HEK293 (cell line): Measurements from ENCODE around the gene NTN4.

Experiments used
- CTCF ChIA-PET: fragments of 350-600 bp; formaldehyde crosslinking; extraction: SDS; loops from one replicate; lab custom pipeline; 2021; ENCODE audit warnings: antibody characterized with exemption; lab: Yijun Ruan, JAX
- POLR2A ChIA-PET: fragments of 300-600 bp; formaldehyde crosslinking; extraction: SDS; loops from one replicate; lab custom pipeline; 2020; ENCODE audit warnings: antibody characterized with exemption, inconsistent platforms; lab: Yijun Ruan, JAX
- H3K27ac ChIP-seq: fragments of 200-500 bp; sonication (Bioruptor generic); 2 replicates; pipeline ENCODE4 v1.5.1; 2014; ENCODE audit warnings: low read depth, low read length, control low read depth, inconsistent platforms; ENCODE audit errors: extremely low read depth
- H3K36me3 ChIP-seq, 2 experiments: fragments of 200-500 bp in 1 of 2; sonication (Bioruptor generic) in 1 of 2; 1 replicate in 1 of 2; 2 replicates in 1 of 2; pipeline ENCODE4 v1.5.1; 2014 to 2017; ENCODE audit warnings: inconsistent platforms in 2 of 2, low read length in 2 of 2; ENCODE audit not compliant: control insufficient read depth in 2 of 2, insufficient read depth in 1 of 2
- H3K4me1 ChIP-seq: fragments of 200-500 bp; sonication (Bioruptor generic); 2 replicates; pipeline ENCODE4 v1.5.1; 2014; ENCODE audit warnings: mild to moderate bottlenecking, low read length, inconsistent platforms; ENCODE audit not compliant: control insufficient read depth, insufficient read depth
- H3K4me3 ChIP-seq: 2 replicates; pipeline ENCODE4 v1.5.1; 2011; ENCODE audit warnings: low read depth, mild to moderate bottlenecking, control low read depth, low read length, moderate library complexity
- H3K9me3 ChIP-seq: fragments of 200-500 bp; sonication (Bioruptor generic); 2 replicates; pipeline ENCODE4 v1.5.1; 2014; ENCODE audit warnings: low read depth, low read length, inconsistent platforms; ENCODE audit not compliant: control insufficient read depth, insufficient read depth
- OVOL3 ChIP-seq: fragments of 450-650 bp; formaldehyde crosslinking; IDR thresholded peaks from 2 replicates; pipeline ENCODE4 v1.5.1; 2016; ENCODE audit warnings: missing biosample characterization, missing genetic modification characterization
- ZNF404 ChIP-seq: fragments of 450-650 bp; formaldehyde crosslinking; IDR thresholded peaks from 2 replicates; pipeline ENCODE4 v1.5.1; 2017; ENCODE audit warnings: missing biosample characterization, missing genetic modification characterization
- ZNF544 ChIP-seq: fragments of 450-650 bp; formaldehyde crosslinking; IDR thresholded peaks from 2 replicates; pipeline ENCODE4 v1.5.0; 2017; ENCODE audit warnings: missing biosample characterization, missing genetic modification characterization
- ZNF549 ChIP-seq: fragments of 450-650 bp; IDR thresholded peaks from 2 replicates; pipeline ENCODE4 v1.5.1; 2018; ENCODE audit warnings: missing biosample characterization, missing genetic modification characterization, mild to moderate bottlenecking, inconsistent platforms, moderate library complexity
- ZNF626 ChIP-seq: fragments of 450-650 bp; sonication (Bioruptor Pico); formaldehyde crosslinking; IDR thresholded peaks from 2 replicates; pipeline ENCODE4 v1.5.1; 2018; ENCODE audit warnings: missing biosample characterization, missing genetic modification characterization, inconsistent platforms
- ZNF658 ChIP-seq: fragments of 450-650 bp; formaldehyde crosslinking; IDR thresholded peaks from 2 replicates; pipeline ENCODE4; 2016; ENCODE audit warnings: missing biosample characterization, missing genetic modification characterization
- ZNF660 ChIP-seq: fragments of 450-650 bp; IDR thresholded peaks from 2 replicates; pipeline ENCODE4 v1.5.1; 2018; ENCODE audit warnings: missing biosample characterization, mild to moderate bottlenecking, missing genetic modification characterization
- TF ChIP-seq, protein P1 (sequence below): fragments of 450-650 bp; formaldehyde crosslinking; IDR thresholded peaks from 2 replicates; pipeline ENCODE4 v1.5.1; 2016; ENCODE audit warnings: missing biosample characterization, missing genetic modification characterization
- TF ChIP-seq, protein P2 (sequence below): fragments of 450-650 bp; formaldehyde crosslinking; IDR thresholded peaks from 2 replicates; pipeline ENCODE4 v1.5.1; 2016; ENCODE audit warnings: missing biosample characterization, missing genetic modification characterization
- TF ChIP-seq, protein P3 (sequence below): fragments of 450-650 bp; formaldehyde crosslinking; IDR thresholded peaks from 2 replicates; pipeline ENCODE4 v1.5.1; 2017; ENCODE audit warnings: missing biosample characterization, missing genetic modification characterization
- TF ChIP-seq, protein P4 (sequence below): fragments of 450-650 bp; formaldehyde crosslinking; IDR thresholded peaks from 2 replicates; pipeline ENCODE4 v1.5.1; 2017; ENCODE audit warnings: missing biosample characterization, missing genetic modification characterization
- TF ChIP-seq, protein P5 (sequence below): sonication (generic); formaldehyde crosslinking; IDR thresholded peaks from 2 replicates; pipeline ENCODE4 v1.8.1; 2022; ENCODE audit warnings: mild to moderate bottlenecking, moderate library complexity, missing genetic modification reagents
- TF ChIP-seq, protein P6 (sequence below): fragments of 450-650 bp; formaldehyde crosslinking; IDR thresholded peaks from 2 replicates; pipeline ENCODE4 v1.5.1; 2017; ENCODE audit warnings: missing biosample characterization, missing genetic modification characterization
- TF ChIP-seq, protein P7 (sequence below): fragments of 450-650 bp; formaldehyde crosslinking; IDR thresholded peaks from 2 replicates; pipeline ENCODE4 v1.5.1; 2016; ENCODE audit warnings: missing biosample characterization, missing genetic modification characterization

Gene NTN4

DNA sequence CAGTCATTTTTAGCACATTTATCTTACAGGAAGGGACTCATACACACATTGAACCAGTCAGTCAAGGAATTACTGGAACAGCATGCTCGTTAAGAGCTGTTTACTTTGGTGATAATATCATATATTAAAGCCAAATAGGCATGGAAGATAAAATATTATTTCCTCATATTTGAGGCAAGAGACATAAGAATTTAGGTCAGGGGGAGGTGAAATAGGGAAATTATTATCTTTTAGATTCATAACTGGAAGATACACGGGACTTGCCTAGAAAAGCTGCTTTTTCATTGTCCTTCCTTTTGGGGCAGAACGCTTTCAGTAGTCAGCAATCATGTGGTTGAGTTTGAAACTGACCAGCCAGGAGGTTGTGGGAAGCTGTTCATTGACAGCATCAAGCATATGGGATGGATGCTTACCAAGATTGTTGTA is 72.5 kb downstream of the NTN4 start (continued):
- TF ChIP-seq, protein P1, sequence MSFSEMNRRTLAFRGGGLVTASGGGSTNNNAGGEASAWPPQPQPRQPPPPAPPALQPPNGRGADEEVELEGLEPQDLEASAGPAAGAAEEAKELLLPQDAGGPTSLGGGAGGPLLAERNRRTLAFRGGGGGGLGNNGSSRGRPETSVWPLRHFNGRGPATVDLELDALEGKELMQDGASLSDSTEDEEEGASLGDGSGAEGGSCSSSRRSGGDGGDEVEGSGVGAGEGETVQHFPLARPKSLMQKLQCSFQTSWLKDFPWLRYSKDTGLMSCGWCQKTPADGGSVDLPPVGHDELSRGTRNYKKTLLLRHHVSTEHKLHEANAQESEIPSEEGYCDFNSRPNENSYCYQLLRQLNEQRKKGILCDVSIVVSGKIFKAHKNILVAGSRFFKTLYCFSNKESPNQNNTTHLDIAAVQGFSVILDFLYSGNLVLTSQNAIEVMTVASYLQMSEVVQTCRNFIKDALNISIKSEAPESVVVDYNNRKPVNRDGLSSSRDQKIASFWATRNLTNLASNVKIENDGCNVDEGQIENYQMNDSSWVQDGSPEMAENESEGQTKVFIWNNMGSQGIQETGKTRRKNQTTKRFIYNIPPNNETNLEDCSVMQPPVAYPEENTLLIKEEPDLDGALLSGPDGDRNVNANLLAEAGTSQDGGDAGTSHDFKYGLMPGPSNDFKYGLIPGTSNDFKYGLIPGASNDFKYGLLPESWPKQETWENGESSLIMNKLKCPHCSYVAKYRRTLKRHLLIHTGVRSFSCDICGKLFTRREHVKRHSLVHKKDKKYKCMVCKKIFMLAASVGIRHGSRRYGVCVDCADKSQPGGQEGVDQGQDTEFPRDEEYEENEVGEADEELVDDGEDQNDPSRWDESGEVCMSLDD (tag by site-specific recombination), result no peak

DNA sequence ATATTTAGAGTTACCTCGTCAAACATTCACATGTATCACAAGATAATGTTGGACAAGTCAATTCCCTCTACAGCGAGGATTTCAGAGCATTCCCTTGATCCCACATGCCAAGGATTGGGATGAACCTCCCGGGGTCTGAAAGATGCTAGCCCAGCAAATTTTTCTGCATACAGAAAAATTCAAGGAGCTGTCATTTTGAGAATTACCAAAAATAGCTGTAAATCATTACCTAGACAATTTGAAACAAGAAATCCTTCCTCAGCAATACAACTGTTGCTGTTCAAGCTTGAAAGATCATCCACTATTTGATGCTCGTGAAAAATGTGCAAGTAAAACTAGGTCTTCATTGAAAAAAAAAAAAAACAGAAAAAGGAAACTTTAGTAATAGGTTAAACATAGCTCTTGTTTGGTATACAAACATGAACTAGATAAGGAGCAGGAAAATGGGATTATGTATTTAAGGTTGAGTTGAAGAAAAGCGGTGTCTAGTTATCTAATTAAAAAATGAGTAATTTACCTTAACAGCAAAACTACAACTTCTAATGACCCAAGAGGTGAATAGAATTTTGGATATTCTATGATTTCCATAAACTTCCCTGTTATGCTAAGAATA is 73.1 kb downstream of the NTN4 start:
- Histone ChIP-seq H3K27ac (no peak overlapping the region), H3K4me3 (no peak overlapping the region), H3K9me3 (no peaks in the 10 kb centered on the region), H3K36me3 (no peaks in the 10 kb centered on the region)
- POLR2A ChIA-PET, result interaction anchor here (0.6 to 0.8 kb wide), 2 partner anchors 26 to 236 kb away, joined by 3 to 5 read pairs; no protein-coding TSS in a partner anchor
- TF ChIP-seq ZNF544 (tag by site-specific recombination), result no peak
- TF ChIP-seq, protein P2, sequence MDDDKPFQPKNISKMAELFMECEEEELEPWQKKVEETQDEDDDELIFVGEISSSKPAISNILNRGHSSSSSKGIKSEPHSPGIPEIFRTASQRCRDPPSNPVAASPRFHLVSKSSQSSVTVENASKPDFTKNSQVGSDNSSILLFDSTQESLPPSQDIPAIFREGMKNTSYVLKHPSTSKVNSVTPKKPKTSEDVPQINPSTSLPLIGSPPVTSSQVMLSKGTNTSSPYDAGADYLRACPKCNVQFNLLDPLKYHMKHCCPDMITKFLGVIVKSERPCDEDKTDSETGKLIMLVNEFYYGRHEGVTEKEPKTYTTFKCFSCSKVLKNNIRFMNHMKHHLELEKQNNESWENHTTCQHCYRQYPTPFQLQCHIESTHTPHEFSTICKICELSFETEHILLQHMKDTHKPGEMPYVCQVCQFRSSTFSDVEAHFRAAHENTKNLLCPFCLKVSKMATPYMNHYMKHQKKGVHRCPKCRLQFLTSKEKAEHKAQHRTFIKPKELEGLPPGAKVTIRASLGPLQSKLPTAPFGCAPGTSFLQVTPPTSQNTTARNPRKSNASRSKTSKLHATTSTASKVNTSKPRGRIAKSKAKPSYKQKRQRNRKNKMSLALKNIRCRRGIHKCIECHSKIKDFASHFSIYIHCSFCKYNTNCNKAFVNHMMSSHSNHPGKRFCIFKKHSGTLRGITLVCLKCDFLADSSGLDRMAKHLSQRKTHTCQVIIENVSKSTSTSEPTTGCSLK (tag by site-specific recombination), result no peak
- no peak for TF ChIP-seq ZNF404 (tag by site-specific recombination)
- TF ChIP-seq ZNF626, result no peak
- TF ChIP-seq ZNF549 (tag by site-specific recombination), result no peak
- TF ChIP-seq, protein P3, sequence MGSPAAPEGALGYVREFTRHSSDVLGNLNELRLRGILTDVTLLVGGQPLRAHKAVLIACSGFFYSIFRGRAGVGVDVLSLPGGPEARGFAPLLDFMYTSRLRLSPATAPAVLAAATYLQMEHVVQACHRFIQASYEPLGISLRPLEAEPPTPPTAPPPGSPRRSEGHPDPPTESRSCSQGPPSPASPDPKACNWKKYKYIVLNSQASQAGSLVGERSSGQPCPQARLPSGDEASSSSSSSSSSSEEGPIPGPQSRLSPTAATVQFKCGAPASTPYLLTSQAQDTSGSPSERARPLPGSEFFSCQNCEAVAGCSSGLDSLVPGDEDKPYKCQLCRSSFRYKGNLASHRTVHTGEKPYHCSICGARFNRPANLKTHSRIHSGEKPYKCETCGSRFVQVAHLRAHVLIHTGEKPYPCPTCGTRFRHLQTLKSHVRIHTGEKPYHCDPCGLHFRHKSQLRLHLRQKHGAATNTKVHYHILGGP (tag by site-specific recombination), result no peak
- no peak for TF ChIP-seq OVOL3 (tag by site-specific recombination)
- TF ChIP-seq, protein P4, sequence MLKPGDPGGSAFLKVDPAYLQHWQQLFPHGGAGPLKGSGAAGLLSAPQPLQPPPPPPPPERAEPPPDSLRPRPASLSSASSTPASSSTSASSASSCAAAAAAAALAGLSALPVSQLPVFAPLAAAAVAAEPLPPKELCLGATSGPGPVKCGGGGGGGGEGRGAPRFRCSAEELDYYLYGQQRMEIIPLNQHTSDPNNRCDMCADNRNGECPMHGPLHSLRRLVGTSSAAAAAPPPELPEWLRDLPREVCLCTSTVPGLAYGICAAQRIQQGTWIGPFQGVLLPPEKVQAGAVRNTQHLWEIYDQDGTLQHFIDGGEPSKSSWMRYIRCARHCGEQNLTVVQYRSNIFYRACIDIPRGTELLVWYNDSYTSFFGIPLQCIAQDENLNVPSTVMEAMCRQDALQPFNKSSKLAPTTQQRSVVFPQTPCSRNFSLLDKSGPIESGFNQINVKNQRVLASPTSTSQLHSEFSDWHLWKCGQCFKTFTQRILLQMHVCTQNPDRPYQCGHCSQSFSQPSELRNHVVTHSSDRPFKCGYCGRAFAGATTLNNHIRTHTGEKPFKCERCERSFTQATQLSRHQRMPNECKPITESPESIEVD (tag by site-specific recombination), result no peak
- TF ChIP-seq, protein P5, sequence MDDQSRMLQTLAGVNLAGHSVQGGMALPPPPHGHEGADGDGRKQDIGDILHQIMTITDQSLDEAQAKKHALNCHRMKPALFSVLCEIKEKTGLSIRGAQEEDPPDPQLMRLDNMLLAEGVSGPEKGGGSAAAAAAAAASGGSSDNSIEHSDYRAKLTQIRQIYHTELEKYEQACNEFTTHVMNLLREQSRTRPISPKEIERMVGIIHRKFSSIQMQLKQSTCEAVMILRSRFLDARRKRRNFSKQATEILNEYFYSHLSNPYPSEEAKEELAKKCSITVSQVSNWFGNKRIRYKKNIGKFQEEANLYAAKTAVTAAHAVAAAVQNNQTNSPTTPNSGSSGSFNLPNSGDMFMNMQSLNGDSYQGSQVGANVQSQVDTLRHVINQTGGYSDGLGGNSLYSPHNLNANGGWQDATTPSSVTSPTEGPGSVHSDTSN, result no peak
- TF ChIP-seq, protein P6, sequence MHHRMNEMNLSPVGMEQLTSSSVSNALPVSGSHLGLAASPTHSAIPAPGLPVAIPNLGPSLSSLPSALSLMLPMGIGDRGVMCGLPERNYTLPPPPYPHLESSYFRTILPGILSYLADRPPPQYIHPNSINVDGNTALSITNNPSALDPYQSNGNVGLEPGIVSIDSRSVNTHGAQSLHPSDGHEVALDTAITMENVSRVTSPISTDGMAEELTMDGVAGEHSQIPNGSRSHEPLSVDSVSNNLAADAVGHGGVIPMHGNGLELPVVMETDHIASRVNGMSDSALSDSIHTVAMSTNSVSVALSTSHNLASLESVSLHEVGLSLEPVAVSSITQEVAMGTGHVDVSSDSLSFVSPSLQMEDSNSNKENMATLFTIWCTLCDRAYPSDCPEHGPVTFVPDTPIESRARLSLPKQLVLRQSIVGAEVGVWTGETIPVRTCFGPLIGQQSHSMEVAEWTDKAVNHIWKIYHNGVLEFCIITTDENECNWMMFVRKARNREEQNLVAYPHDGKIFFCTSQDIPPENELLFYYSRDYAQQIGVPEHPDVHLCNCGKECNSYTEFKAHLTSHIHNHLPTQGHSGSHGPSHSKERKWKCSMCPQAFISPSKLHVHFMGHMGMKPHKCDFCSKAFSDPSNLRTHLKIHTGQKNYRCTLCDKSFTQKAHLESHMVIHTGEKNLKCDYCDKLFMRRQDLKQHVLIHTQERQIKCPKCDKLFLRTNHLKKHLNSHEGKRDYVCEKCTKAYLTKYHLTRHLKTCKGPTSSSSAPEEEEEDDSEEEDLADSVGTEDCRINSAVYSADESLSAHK (tag by site-specific recombination), result no peak
- no peak for TF ChIP-seq ZNF660 (tag by site-specific recombination)
- TF ChIP-seq, protein P7, sequence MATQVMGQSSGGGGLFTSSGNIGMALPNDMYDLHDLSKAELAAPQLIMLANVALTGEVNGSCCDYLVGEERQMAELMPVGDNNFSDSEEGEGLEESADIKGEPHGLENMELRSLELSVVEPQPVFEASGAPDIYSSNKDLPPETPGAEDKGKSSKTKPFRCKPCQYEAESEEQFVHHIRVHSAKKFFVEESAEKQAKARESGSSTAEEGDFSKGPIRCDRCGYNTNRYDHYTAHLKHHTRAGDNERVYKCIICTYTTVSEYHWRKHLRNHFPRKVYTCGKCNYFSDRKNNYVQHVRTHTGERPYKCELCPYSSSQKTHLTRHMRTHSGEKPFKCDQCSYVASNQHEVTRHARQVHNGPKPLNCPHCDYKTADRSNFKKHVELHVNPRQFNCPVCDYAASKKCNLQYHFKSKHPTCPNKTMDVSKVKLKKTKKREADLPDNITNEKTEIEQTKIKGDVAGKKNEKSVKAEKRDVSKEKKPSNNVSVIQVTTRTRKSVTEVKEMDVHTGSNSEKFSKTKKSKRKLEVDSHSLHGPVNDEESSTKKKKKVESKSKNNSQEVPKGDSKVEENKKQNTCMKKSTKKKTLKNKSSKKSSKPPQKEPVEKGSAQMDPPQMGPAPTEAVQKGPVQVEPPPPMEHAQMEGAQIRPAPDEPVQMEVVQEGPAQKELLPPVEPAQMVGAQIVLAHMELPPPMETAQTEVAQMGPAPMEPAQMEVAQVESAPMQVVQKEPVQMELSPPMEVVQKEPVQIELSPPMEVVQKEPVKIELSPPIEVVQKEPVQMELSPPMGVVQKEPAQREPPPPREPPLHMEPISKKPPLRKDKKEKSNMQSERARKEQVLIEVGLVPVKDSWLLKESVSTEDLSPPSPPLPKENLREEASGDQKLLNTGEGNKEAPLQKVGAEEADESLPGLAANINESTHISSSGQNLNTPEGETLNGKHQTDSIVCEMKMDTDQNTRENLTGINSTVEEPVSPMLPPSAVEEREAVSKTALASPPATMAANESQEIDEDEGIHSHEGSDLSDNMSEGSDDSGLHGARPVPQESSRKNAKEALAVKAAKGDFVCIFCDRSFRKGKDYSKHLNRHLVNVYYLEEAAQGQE (tag by site-specific recombination), result no peak
- no peak for TF ChIP-seq ZNF658 (tag by site-specific recombination)
- TF ChIP-seq, all 188 proteins: peak for 0
- H3K4me1 ChIP-seq, result peaks cover 4% of the 10 kb centered on the region; the same call in 1 of the 2 replicates
- CTCF ChIA-PET, result interaction anchor here (0.5 to 0.8 kb wide), 2 partner anchors 93 to 1534 kb away, joined by 3 read pairs; no protein-coding TSS in a partner anchor
